Stimulated activated effector memory CD8-positive, alpha-beta T cell treated with anti-CD3 and anti-CD28 coated beads, Interleukin-12 subunit alpha, Interleukin-12 subunit beta, amount 100 ng/mL, for 72 hours (primary cell): ENCODE data around the gene OVOL3.

Experiments used
- ATAC-seq: fragments of 150-1000 bp; cut with Tn5 transposase; 2 replicates; pipeline ENCODE4 v1.10.0; 2021
- DNase-seq, 2 donors: peaks; one replicate each; pipeline ENCODE4 v3.0.0; 2021 to 2022; ENCODE audit warnings: low spot score in 2 of 2
- H3K27ac Mint-ChIP-seq: one replicate; pipeline ENCODE4 v1.8.0; 2022; ENCODE audit warnings: mild to moderate bottlenecking, mixed read lengths
- H3K36me3 Mint-ChIP-seq: one replicate; pipeline ENCODE4 v1.8.0; 2022; ENCODE audit warnings: mild to moderate bottlenecking, mixed read lengths
- H3K4me1 Mint-ChIP-seq: one replicate; pipeline ENCODE4 v1.8.0; 2022; ENCODE audit warnings: mixed read lengths
- H3K4me3 Mint-ChIP-seq: one replicate; pipeline ENCODE4 v1.8.0; 2022; ENCODE audit warnings: mild to moderate bottlenecking, mixed read lengths
- H3K9me3 Mint-ChIP-seq: one replicate; pipeline ENCODE4 v1.8.0; 2022; ENCODE audit warnings: mixed read lengths

Gene OVOL3

DNA sequence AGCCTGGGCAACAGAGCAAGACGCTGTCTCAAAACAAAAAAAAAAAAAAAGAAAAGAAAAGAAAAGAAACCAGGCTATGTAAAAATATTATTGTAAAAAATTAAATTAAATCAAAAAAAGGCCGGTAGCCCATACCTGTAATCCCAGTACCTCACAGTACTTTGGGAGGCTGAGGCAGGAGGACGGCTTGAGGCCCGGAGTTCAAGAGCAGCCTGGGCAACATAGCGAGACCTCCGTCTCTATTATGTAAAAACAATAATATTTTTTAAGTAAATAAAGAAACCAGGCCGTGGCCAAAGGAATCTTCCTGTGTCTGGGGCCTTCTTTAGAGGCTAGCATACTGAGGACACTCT is 28.2 kb downstream of the OVOL3 start:
- Mint-ChIP-seq H3K27ac (peak overlapping the region; percentile 91), H3K9me3 (peaks cover 2% of the 10 kb centered on the region), H3K36me3 (peaks cover 44% of the 10 kb centered on the region), H3K4me3 (peak overlapping the region; percentile 95), H3K4me1 (peaks cover 32% of the 10 kb centered on the region)
- DNase-seq (no peak), ATAC-seq (no peak)

DNA sequence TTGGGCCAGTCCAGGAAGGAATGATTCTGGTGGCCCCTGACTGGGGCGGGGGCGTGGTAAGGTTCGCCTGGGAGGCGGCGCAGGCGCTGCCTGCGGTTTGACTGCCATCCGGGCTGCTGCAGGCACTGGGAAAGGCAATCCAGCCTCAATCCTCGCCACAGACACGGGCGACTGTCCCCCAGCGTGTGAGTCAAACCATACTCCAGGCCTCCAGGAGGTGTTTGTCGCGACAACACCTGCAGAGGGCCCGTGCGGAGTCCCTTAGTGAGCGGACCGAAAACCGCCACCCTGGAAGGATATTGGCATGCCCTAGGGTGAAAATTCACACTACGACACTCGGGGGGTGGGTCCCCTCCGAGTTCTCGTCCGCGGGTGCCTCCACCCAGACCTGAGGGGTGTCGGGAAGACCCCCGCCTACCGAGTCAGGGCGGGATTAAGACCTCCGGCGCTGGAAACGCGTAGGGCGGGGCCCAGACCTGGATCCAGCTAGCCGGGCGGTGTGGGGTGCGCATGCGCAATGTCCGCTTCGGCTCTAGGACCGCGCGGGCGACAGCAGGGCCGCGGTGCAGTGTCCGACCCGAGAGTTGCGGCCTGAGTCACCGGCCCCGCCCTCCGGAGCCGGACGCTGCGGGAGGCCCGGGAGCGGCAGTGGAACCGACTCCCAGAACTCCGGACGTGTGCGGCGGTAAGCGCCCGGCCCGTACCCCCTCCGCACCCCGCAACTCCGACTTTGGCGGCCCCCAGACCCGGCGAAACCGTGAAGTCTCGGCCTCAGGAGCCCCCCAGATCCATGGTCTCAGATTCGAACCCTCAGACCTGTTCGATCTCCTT is 28.7 kb downstream of the OVOL3 start, which contains the start of gene CAPNS1:
Gene CAPNS1, plus strand, starts transcription at position 594 of the 831 bp plus-strand sequence. CDS start 946 bp downstream, outside the sequence.
- Mint-ChIP-seq H3K4me3 (peak within 1 kb of the TSS; percentile 95), H3K36me3 (peaks cover 50% of the 10 kb centered on the region)
- peak; percentile 95 to 98 for DNase-seq

DNA sequence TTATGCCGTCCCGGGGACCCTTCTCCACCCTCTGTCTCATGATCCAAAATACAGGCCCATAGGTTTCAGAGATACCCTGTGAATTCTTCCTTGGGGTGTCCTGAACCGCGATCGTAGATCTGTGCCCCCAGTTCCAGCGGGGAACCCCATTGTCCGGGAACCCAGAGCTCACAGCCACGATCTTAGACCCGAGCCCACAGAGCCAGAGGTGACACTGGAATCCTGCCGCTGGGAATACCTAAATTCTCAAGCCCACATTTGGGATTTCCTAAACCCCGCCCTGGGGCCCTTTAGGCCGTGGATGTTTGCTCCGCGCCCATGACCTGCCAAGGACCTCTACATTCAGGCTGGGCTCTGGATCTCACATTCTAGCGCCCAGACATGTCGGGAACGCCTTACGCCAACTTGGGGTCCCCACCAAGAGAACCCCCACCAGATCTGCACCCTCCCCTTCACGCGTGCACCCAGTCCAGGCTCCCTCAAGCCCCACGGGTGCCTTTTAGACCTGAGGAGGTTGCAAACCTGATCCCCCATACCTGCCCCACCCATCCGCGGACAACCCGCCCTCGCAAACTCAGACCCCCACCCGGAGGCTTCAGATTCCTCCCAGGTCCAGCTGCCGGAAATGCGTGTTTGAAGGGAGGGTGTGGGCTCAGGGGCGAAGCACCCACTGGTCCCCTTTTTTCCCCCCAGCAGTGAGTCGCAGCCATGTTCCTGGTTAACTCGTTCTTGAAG is 29.5 kb downstream of the OVOL3 start:
- peaks cover 2% of the 10 kb centered on the region for H3K9me3 Mint-ChIP-seq
- H3K27ac Mint-ChIP-seq: peak overlapping the region; percentile 91
- peak overlapping the region; percentile 95 for H3K4me3 Mint-ChIP-seq
- DNase-seq: peak in 1 of 2 donors; percentile 40
- ATAC-seq: peak; percentile 26
- H3K36me3 Mint-ChIP-seq: peaks cover 58% of the 10 kb centered on the region
- H3K4me1 Mint-ChIP-seq: peaks cover 32% of the 10 kb centered on the region

More for the DNA sequence above, 28.7 kb downstream of the OVOL3 start, which contains the start of gene CAPNS1:
- peaks cover 2% of the 10 kb centered on the region for H3K9me3 Mint-ChIP-seq
- H3K27ac Mint-ChIP-seq: peak within 1 kb of the TSS; percentile 91
- ATAC-seq: peak; percentile 89
- H3K4me1 Mint-ChIP-seq: peaks cover 32% of the 10 kb centered on the region

DNA sequence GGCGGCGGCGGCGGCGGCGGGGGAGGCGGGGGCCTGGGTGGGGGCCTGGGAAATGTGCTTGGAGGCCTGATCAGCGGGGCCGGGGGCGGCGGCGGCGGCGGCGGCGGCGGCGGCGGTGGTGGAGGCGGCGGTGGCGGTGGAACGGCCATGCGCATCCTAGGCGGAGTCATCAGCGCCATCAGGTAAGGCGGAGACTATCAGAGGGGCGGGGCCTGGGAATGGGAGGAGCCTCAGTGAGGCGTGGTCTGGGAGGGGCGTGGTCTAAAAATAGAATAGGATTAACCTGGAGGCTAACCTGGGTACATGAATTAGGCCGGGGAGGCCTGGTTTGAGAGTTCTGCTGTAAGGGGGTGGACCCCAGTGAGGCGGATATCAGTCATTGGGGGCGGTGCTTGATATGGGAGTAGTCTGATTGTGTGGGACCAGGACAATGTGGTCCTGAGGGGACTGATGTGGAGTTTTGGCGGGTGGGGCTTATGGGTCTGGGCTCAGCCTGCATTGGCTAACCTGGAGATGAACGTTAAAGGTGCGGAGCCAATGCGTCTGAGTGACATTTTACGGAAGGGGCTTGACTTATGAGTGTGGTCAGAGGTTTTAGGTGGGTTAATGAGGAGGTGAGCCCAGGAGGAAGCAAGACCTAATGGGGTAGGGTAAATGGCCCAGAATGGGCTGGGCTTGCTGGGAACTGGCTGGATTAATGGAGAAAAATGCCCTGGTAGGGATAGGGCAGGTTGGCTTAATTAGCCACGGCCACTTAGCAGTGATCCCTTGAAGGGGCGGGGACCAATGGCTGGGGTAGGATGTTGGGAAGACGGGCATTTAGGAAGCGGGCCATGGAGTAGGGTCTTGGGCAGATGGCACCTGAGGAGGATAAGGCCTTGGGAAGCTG is 30.3 kb downstream of the OVOL3 start:
- peaks cover 66% of the 10 kb centered on the region for H3K36me3 Mint-ChIP-seq
- ATAC-seq (peak; percentile 68), DNase-seq (peak; percentile 91 to 98)
- peak overlapping the region; percentile 91 for H3K27ac Mint-ChIP-seq
- H3K4me3 Mint-ChIP-seq: peak overlapping the region; percentile 95
- H3K4me1 Mint-ChIP-seq: peaks cover 34% of the 10 kb centered on the region
- H3K9me3 Mint-ChIP-seq: peaks cover 2% of the 10 kb centered on the region

DNA sequence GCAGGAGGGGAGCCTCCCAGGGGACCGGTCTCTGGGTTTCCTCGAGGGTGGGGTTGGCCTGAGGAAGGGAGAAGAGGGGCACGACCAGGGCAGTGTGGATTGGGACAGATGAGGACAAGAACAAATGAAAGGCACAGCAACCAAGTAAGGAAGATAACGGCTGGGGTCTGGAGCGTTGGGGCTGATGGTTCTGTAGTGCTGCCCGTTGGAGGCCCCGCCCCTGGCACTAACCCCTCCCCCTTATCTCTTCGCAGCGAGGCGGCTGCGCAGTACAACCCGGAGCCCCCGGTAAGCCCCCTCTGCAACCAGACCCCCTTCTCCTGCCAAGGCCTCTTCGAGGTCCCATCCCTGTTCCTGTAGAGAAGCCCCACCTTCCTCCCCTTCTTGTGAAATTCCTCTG is 31.1 kb downstream of the OVOL3 start:
- peaks cover 34% of the 10 kb centered on the region for H3K4me1 Mint-ChIP-seq
- peak overlapping the region; percentile 95 for H3K4me3 Mint-ChIP-seq
- no peak for ATAC-seq
- no peak for DNase-seq
- H3K27ac Mint-ChIP-seq: peak overlapping the region; percentile 91
- peaks cover 74% of the 10 kb centered on the region for H3K36me3 Mint-ChIP-seq
- peaks cover 2% of the 10 kb centered on the region for H3K9me3 Mint-ChIP-seq

DNA sequence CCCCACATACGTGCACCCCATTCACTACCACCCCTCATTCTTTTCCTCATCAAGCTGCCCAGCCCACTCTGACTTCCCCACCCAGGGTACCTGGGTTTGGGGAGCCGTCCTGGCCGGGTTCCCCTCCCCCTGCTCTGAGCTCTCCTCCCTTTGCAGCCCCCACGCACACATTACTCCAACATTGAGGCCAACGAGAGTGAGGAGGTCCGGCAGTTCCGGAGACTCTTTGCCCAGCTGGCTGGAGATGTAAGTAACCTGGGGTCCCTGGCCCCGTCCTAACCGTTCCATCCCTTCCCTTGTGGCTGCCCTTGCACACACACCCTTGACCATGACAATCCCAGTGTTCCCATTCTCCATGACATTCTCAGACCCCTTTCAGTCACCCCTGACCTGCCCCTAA is 31.6 kb downstream of the OVOL3 start:
- Mint-ChIP-seq H3K9me3 (peaks cover 2% of the 10 kb centered on the region), H3K4me1 (peaks cover 35% of the 10 kb centered on the region), H3K36me3 (peaks cover 78% of the 10 kb centered on the region), H3K4me3 (peak overlapping the region; percentile 95), H3K27ac (peak overlapping the region; percentile 32)
- DNase-seq: no peak
- no peak for ATAC-seq

DNA sequence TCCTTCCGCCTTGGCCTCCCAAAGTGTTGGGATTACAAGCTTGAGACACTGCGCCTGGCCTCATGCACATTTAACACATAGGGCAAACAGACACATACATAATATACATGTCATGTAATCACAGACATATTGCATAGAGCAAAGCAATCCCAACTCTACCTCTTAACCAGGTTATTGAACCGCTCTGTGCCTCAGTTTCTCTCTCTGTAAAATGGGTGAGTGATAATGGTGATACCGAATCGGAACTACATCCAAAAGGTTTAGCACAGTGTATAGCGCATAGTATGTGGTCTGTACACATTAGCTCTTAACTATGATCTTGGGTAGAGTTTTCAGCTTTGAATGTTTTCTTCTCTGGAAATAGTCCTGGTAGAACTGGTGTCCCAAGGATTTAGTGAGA is 33.7 kb downstream of the OVOL3 start:
- ATAC-seq: no peak
- peaks cover 2% of the 10 kb centered on the region for H3K9me3 Mint-ChIP-seq

DNA sequence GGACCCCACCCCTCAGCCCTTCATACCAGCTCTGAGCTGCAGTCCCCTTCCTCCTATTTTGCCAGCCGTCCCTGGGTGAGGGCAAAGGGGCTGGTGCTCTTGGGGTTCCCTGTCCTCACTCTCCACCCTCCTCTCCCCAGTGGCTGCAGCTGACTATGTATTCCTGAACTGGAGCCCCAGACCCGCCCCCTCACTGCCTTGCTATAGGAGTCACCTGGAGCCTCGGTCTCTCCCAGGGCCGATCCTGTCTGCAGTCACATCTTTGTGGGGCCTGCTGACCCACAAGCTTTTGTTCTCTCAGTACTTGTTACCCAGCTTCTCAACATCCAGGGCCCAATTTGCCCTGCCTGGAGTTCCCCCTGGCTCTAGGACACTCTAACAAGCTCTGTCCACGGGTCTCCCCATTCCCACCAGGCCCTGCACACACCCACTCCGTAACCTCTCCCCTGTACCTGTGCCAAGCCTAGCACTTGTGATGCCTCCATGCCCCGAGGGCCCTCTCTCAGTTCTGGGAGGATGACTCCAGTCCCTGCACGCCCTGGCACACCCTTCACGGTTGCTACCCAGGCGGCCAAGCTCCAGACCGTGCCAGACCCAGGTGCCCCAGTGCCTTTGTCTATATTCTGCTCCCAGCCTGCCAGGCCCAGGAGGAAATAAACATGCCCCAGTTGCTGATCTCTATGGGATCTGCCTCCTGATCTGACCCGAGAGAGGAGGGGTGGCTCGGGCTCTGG is 38.9 kb downstream of the OVOL3 start:
- Mint-ChIP-seq H3K36me3 (peaks cover 70% of the 10 kb centered on the region), H3K9me3 (no peaks in the 10 kb centered on the region), H3K27ac (peak overlapping the region; percentile 38), H3K4me1 (peaks cover 22% of the 10 kb centered on the region), H3K4me3 (no peak overlapping the region)
- DNase-seq (no peak), ATAC-seq (no peak)

More for the DNA sequence above, 33.7 kb downstream of the OVOL3 start:
- H3K4me3 Mint-ChIP-seq: no peak overlapping the region
- H3K4me1 Mint-ChIP-seq: peaks cover 37% of the 10 kb centered on the region
- DNase-seq: no peak
- peaks cover 97% of the 10 kb centered on the region for H3K36me3 Mint-ChIP-seq
- no peak overlapping the region for H3K27ac Mint-ChIP-seq

DNA sequence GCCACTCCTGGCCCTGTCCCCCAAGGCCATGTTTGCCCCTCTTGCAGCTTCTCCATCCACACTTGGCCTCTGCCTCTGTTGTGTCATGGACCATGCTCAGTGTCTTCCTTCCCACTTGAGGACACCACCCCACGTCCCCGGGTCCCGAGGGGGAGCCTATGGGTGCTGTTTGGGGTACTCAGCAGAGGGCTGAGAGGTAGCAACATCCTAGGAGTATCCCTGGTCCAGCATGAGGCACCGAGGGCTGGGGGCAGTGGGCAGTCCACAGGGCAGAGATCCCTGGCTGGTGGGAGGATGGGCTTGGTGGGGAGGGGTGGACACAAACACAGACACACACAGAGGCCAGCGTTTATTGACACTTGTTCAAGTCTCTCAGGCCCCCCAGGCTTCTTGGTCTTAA is 39.6 kb downstream of the OVOL3 start:
- peaks cover 26% of the 10 kb centered on the region for H3K4me1 Mint-ChIP-seq

DNA sequence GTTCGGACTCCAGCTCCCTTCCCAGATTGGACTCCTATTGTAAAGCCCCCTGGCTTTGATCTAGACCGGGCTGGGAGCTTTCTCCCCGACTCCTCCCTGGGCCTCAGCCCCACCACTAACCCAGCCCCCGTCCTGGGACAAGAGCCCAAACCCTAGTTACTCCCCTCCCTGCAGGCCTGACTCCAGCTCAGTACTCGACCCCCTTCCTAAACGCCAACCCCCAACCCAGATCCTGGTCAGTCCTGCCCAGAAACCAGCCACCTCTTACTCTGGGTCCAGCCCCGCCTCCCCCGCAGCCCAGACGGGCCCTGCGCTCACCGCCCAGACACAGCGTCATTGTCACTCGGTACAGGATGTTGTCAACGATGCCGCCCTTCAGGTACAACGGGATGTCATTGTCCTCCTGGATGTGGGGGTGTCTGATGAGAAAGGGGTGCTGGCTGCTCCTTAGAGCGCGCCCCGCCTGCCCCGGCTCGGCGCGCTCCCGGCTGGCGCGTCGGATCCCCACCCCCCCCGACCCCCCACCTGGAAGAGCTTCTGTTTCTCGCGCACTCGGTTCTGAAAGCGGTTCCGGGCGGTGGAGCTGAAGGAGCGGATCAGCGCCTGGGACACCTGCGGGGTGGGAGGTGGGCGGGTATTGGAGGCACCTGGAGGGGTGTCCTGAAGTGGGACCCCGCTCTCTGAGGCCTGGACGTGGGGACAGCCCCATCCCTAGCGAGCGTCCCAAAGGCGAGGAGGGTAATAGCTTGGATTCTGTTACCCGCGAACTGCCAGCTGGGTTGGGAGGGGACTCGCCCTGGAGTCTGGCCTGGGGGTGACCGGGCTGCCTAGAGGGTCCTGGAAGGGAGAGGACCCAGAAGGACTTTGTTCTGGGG is 40.4 kb downstream of the OVOL3 start:
- Mint-ChIP-seq H3K4me3 (no peak overlapping the region), H3K27ac (peak overlapping the region; percentile 38), H3K9me3 (no peaks in the 10 kb centered on the region), H3K4me1 (peaks cover 30% of the 10 kb centered on the region), H3K36me3 (peaks cover 60% of the 10 kb centered on the region)
- ATAC-seq (no peak), DNase-seq (no peak)

More for the DNA sequence above, 39.6 kb downstream of the OVOL3 start:
- H3K36me3 Mint-ChIP-seq: peaks cover 68% of the 10 kb centered on the region
- ATAC-seq (peak; percentile 13), DNase-seq (no peak)
- H3K4me3 Mint-ChIP-seq: no peak overlapping the region
- no peaks in the 10 kb centered on the region for H3K9me3 Mint-ChIP-seq
- H3K27ac Mint-ChIP-seq: peak overlapping the region; percentile 38

DNA sequence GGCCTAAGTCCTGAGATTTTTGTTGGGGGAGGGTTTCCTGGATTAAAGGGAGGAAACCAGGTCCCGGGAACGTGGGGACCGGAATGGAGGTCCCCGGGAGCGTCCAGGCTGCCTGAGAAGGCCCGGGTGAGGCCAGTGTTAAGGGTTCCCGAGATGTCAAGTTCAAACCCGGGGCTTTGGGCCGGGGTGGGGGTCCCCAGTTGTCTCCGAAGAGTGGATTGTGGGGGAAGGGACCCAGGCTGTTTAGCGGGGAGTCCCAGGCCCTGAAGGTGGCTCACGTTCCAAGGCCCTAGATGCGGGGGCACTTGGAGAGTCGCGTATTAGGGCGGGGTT is 41.0 kb downstream of the OVOL3 start:
- H3K4me3 Mint-ChIP-seq: no peak overlapping the region
- peaks cover 30% of the 10 kb centered on the region for H3K4me1 Mint-ChIP-seq
- no peak for DNase-seq
- H3K9me3 Mint-ChIP-seq: no peaks in the 10 kb centered on the region
- no peak for ATAC-seq
- no peak overlapping the region for H3K27ac Mint-ChIP-seq
- H3K36me3 Mint-ChIP-seq: peaks cover 54% of the 10 kb centered on the region

DNA sequence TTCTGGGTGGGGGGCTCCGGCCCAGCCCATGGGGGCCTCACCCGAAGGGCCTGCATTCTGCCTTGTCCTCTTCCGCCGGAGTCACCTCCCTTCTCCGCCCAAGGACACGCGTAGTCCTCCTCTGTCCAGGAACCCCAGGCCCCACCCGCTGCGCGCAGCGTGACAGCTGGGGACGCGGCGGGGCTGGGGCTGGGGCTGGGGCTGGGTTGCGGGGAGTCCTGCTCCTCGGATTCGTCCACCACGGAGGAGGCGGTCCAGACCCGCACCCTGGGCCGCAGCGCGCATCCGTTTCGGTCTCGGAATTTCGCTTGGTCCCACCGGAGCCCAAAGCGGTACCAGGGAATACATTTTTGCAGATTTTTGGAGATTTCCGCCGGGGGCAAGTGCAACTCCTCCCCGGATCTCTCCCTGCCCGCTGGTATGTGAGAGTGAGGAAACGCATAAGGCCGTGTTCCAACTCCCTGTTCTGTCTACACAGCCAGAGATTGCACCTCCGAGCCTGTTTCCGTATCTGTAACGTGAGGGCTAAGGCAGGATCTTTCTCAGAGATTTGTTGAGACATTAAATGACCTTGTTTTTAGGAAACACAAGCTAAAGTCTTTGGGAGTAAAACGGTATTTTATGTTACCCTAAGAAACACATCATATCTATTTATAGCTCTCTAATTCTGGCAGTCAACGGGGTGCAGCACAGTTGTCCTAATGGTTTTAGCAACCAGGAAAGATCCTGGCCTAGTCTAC is 41.6 kb downstream of the OVOL3 start, which contains the start of gene COX7A1:
Gene COX7A1, minus strand, starts transcription at position 96 of the 740 bp plus-strand sequence. Its CDS starts 40 bp downstream, at position 56.
- ATAC-seq: no peak
- Mint-ChIP-seq H3K9me3 (no peaks in the 10 kb centered on the region), H3K36me3 (peaks cover 49% of the 10 kb centered on the region), H3K27ac (no peak within 1 kb of the TSS), H3K4me3 (no peak within 1 kb of the TSS), H3K4me1 (peaks cover 33% of the 10 kb centered on the region)
- DNase-seq: no peak

DNA sequence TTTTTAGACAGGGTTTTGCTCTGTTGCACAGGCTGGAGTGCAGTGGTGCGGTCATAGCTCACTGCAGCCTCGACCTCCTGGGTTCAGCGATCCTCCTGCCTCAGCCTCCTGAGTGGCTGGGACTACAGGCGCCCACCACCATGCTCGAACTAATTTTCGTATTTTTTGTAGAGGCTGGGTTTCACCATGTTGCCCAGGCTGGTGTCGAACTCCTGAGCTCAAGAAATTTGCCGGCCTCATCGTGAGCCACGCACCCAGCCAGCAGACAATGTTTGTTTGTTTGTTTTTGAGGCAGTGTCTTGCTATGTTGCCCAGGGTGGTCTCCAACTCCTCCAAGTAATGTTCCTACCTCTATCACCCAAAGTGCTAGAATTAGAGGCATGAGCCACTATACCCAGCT is 42.2 kb downstream of the OVOL3 start:
- Mint-ChIP-seq H3K4me3 (no peak overlapping the region), H3K9me3 (no peaks in the 10 kb centered on the region), H3K27ac (no peak overlapping the region), H3K4me1 (peaks cover 35% of the 10 kb centered on the region), H3K36me3 (peaks cover 43% of the 10 kb centered on the region)
- ATAC-seq (no peak), DNase-seq (no peak)
